Progenitor cell of endocrine pancreas (in vitro differentiated cells): ENCODE data around the gene CMTM8. TPM values are rescaled to one million over a fixed set of nuclear protein-coding genes. Genes with fewer than 3 reads are reported as not detected.
A peak's percentile ranks its signal among the peaks of the same experiment; 100 is the strongest.

Source experiments
- DNase-seq: peaks from one replicate; pipeline ENCODE4 v3.0.0; 2021; ENCODE audit warnings: low spot score; ENCODE audit not compliant: unreplicated experiment
- H3K27ac Mint-ChIP-seq: 2 replicates; pipeline ENCODE4 v1.8.0; 2021; ENCODE audit warnings: mild to moderate bottlenecking, moderate library complexity, mixed read lengths
- H3K27me3 Mint-ChIP-seq: 2 replicates; pipeline ENCODE4 v1.8.0; 2021; ENCODE audit warnings: mixed read lengths
- H3K36me3 Mint-ChIP-seq: 2 replicates; pipeline ENCODE4 v1.8.0; 2022; ENCODE audit warnings: mixed read lengths; ENCODE audit not compliant: insufficient read depth
- H3K4me1 Mint-ChIP-seq: 2 replicates; pipeline ENCODE4 v1.8.0; 2021; ENCODE audit warnings: low read depth, mixed read lengths
- H3K4me3 Mint-ChIP-seq: 2 replicates; pipeline ENCODE4 v1.8.0; 2021; ENCODE audit warnings: low read depth, mild to moderate bottlenecking, moderate library complexity, mixed read lengths
- H3K9me3 Mint-ChIP-seq: 2 replicates; pipeline ENCODE4 v1.8.0; 2021; ENCODE audit warnings: low read depth, mixed read lengths
- CTCF ChIP-seq: fragments of 200-600 bp; sonication (generic); IDR thresholded peaks from one replicate; pipeline ENCODE4 v1.5.0; 2021; ENCODE audit warnings: antibody characterized with exemption, mild to moderate bottlenecking; ENCODE audit not compliant: unreplicated experiment
- total RNA-seq: library from RNA; stranded (reverse); gene quantifications from 2 replicates; pipeline ENCODE4 v1.2.1, GENCODE V29; 2021

The CMTM8 gene
- total RNA-seq, 1 donor from 2014 or later: 39.1 TPM

GRCh38 chr3:32315441-32315840 lies 77.0 kb downstream of the CMTM8 start:
- no peak for TF ChIP-seq CTCF
- no peak overlapping the region for H3K4me3 Mint-ChIP-seq
- DNase-seq: no peak
- H3K27ac Mint-ChIP-seq: no peak overlapping the region
- peaks cover 9% of the 10 kb centered on the region for H3K36me3 Mint-ChIP-seq
- H3K27me3 Mint-ChIP-seq: no peaks in the 10 kb centered on the region
- H3K4me1 Mint-ChIP-seq: peaks cover 55% of the 10 kb centered on the region
- H3K9me3 Mint-ChIP-seq: peaks cover 4% of the 10 kb centered on the region

- H3K27ac Mint-ChIP-seq: peak overlapping the region; percentile 84
- no peak for TF ChIP-seq CTCF
- peaks cover 9% of the 10 kb centered on the region for H3K36me3 Mint-ChIP-seq
- H3K27me3 Mint-ChIP-seq: no peaks in the 10 kb centered on the region
- H3K9me3 Mint-ChIP-seq: peaks cover 4% of the 10 kb centered on the region
- no peak for DNase-seq
- H3K4me1 Mint-ChIP-seq: peaks cover 57% of the 10 kb centered on the region
- no peak overlapping the region for H3K4me3 Mint-ChIP-seq
Observed at GRCh38 chr3:32316319-32316718, 77.8 kb downstream of the CMTM8 start.

DNA sequence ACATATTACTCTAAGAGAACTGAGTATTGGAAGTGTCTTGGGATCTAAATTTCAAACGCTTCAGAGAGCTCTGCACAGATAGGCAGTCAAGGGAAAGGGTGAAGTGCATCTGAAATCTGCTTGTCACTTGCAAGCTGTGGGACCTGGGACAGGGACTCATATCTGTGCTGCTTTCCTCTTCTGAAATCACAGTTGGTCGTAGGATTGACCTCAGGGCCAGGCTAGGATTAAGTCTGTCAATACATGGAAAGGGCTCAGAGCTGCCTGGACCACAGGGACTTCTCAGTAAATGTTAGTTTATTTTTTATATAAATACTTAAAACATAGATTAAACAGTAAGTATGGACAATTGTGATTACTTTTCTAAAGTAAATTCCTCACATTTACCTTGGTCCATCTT lies 78.5 kb downstream of the CMTM8 start:
- TF ChIP-seq CTCF: no peak
- H3K4me1 Mint-ChIP-seq: peaks cover 58% of the 10 kb centered on the region
- H3K27ac Mint-ChIP-seq: peak overlapping the region; percentile 84
- no peak overlapping the region for H3K4me3 Mint-ChIP-seq
- DNase-seq: no peak
- peaks cover 10% of the 10 kb centered on the region for H3K36me3 Mint-ChIP-seq
- H3K27me3 Mint-ChIP-seq: no peaks in the 10 kb centered on the region
- H3K9me3 Mint-ChIP-seq: peaks cover 4% of the 10 kb centered on the region

DNA sequence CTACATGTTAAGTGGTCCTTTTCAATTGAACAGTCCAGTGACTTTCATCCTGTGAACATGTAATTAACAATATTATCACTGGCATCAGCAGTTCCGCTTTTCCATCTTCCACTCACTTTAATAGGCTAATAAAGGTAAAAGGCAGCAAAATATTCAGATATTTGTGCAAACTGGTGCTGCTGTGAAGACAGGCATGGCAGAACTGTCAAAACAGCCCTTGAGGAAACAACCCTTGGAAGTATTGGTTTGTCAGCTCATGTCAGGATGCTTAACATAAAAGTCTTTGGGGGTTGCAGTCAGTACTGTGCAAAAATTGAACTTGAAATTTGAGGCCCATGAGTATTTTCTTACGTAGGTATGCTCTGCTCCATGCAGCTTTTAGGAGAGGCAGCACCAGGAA lies 81.1 kb downstream of the CMTM8 start:
- no peak for TF ChIP-seq CTCF
- H3K9me3 Mint-ChIP-seq: no peaks in the 10 kb centered on the region
- H3K4me3 Mint-ChIP-seq: no peak overlapping the region
- H3K4me1 Mint-ChIP-seq: peaks cover 63% of the 10 kb centered on the region
- no peak overlapping the region for H3K27ac Mint-ChIP-seq
- peaks cover 5% of the 10 kb centered on the region for H3K36me3 Mint-ChIP-seq
- H3K27me3 Mint-ChIP-seq: no peaks in the 10 kb centered on the region
- DNase-seq: no peak

DNA sequence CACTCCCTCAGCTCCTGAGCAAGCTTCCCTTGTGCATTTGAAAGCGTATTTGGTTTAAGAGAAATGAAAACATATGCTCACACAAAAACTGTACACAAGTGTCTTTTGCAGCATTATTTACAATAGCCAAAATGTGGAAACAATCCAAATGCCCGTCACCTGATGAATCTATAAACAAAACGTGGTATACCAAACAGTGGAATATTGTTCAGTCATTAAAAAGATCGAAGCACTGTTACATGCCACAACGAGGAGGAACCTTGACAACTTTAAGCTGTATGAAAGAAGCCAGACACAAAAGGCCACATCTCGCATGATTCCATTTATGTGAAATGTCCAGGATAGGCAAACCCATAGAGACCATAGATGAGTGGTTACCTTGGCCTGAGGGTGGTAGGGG lies 81.6 kb downstream of the CMTM8 start:
- no peak overlapping the region for H3K4me3 Mint-ChIP-seq
- peaks cover 68% of the 10 kb centered on the region for H3K4me1 Mint-ChIP-seq
- H3K36me3 Mint-ChIP-seq: peaks cover 5% of the 10 kb centered on the region
- no peaks in the 10 kb centered on the region for H3K9me3 Mint-ChIP-seq
- H3K27me3 Mint-ChIP-seq: no peaks in the 10 kb centered on the region
- H3K27ac Mint-ChIP-seq: peak overlapping the region; percentile 84
- no peak for DNase-seq
- TF ChIP-seq CTCF: no peak
